Natural killer cell (primary cell): ENCODE results near the gene RIOK1. TPM values are rescaled to one million over a fixed set of nuclear protein-coding genes. Genes with fewer than 3 reads are reported as not detected.

ENCODE experiments used
- ATAC-seq, 3 donors: fragments of 150-1000 bp in 2 of 3; fragments of 200-7000 bp in 1 of 3; cut with Tn5 transposase; 1 replicate in 1 of 3; 2 replicates in 2 of 3; pipeline ENCODE4 v1.10.0; 2021; ENCODE audit warnings: mild to moderate bottlenecking in 2 of 3, moderate library complexity in 2 of 3
- DNase-seq, 2 donors: peaks; one replicate each; pipeline versions ENCODE4 v3.0.0 to v3.0.0-alpha.2; 2013 to 2021; ENCODE audit warnings: mixed read lengths in 1 of 2
- H3K27ac ChIP-seq: one replicate; pipeline ENCODE4 v1.5.1; 2013; ENCODE audit warnings: mild to moderate bottlenecking, low read length
- H3K27me3 ChIP-seq: one replicate; pipeline ENCODE4 v1.6.1; 2013; ENCODE audit warnings: low read length; ENCODE audit not compliant: control insufficient read depth, insufficient read depth
- H3K36me3 ChIP-seq: one replicate; pipeline ENCODE4 v1.6.1; 2013; ENCODE audit warnings: low read length; ENCODE audit not compliant: control insufficient read depth, insufficient read depth
- H3K4me1 ChIP-seq: one replicate; pipeline ENCODE4 v1.6.1; 2013; ENCODE audit warnings: low read length; ENCODE audit not compliant: control insufficient read depth, insufficient read depth
- H3K4me3 ChIP-seq: one replicate; pipeline ENCODE4 v1.5.1; 2013; ENCODE audit warnings: low read length
- H3K9me3 ChIP-seq: one replicate; pipeline ENCODE4 v1.6.1; 2013; ENCODE audit warnings: low read length; ENCODE audit not compliant: control insufficient read depth, insufficient read depth
- H3K27ac Mint-ChIP-seq, 2 donors: one replicate each; pipeline ENCODE4 v1.8.0; 2022; ENCODE audit warnings: mild to moderate bottlenecking in 2 of 2, mixed read lengths in 2 of 2, moderate library complexity in 1 of 2
- H3K27me3 Mint-ChIP-seq, 2 donors: one replicate each; pipeline ENCODE4 v1.8.0; 2022; ENCODE audit warnings: low read depth in 2 of 2, mixed read lengths in 2 of 2
- H3K36me3 Mint-ChIP-seq: one replicate; pipeline ENCODE4 v1.8.0; 2022; ENCODE audit warnings: mixed read lengths
- H3K4me1 Mint-ChIP-seq, 2 donors: one replicate each; pipeline ENCODE4 v1.8.0; 2022; ENCODE audit warnings: mixed read lengths in 2 of 2
- H3K4me3 Mint-ChIP-seq: one replicate; pipeline ENCODE4 v1.8.0; 2022; ENCODE audit warnings: mild to moderate bottlenecking, moderate library complexity, mixed read lengths
- H3K9me3 Mint-ChIP-seq, 2 donors: one replicate each; pipeline ENCODE4 v1.8.0; 2022; ENCODE audit warnings: mixed read lengths in 2 of 2
- CTCF ChIP-seq: fragments of 200-600 bp; IDR thresholded peaks from one replicate; pipeline ENCODE4 v1.8.0; 2022; ENCODE audit warnings: antibody characterized with exemption
- WGBS: methylation state at CpG from one replicate; pipeline ENCODE4 v1.1.7; 2013; ENCODE audit warnings: missing lambda C conversion rate; ENCODE audit not compliant: insufficient coverage; 5-methylcytosine and 5-hydroxymethylcytosine counted together
- intact Hi-C: fragments of 100-400 bp; cut with micrococcal nuclease; formaldehyde crosslinking; loops from one replicate; pipeline ENCODE4 v1.14.2; 2022
- total RNA-seq, 4 donors: library from RNA; stranded (reverse); fragments of 120-200 nt in 1 of 4; gene quantifications; one replicate each; pipeline versions ENCODE4 v1.2.3 to v1.2.4, GENCODE V29; 2013 to 2022

RIOK1 gene
- total RNA-seq, 3 donors from 2014 or later (not counting 1 experiment from before 2014, with no cell fraction given) = 36.8 to 48.4 (median 38.2) TPM

DNA sequence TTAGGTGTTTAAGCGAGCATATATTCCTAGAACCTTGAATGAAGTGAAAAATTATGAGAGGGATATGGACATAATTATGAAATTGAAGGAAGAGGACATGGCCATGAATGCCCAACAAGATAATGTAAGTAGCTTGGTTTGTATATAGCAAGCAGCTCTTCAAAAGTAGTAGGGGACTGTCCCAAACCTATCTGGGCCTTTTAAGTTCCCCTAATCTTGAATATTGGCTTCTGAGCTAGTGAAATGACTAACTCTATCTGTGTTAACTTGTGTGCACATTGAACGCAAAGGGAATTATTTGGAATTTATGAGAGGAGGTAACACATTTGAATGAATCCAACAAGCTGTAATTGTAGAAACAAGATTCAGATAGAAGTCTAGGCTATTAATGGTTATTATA, 21.7 kb downstream of the RIOK1 start:
- 94% methylated on average over 2 of the region's 2 CpGs for WGBS
- Histone ChIP-seq H3K4me3 (no peak overlapping the region), H3K27ac (no peak overlapping the region), H3K4me1 (no peaks in the 10 kb centered on the region), H3K36me3 (peaks cover 76% of the 10 kb centered on the region), H3K27me3 (no peaks in the 10 kb centered on the region), H3K9me3 (no peaks in the 10 kb centered on the region)
- no peak overlapping the region for H3K27ac Mint-ChIP-seq
- no peak overlapping the region for H3K4me3 Mint-ChIP-seq
- no peak for TF ChIP-seq CTCF
- H3K36me3 Mint-ChIP-seq = peaks cover 50% of the 10 kb centered on the region
- no peak for DNase-seq
- H3K9me3 Mint-ChIP-seq = no peaks in the 10 kb centered on the region
- no peaks in the 10 kb centered on the region for H3K27me3 Mint-ChIP-seq
- ATAC-seq = no peak
- H3K4me1 Mint-ChIP-seq = no peaks in the 10 kb centered on the region
- intact Hi-C loops = no loop called here

- intact Hi-C loops = no loop called here
- DNase-seq (no peak), ATAC-seq (no peak)
- peaks cover 45% of the 10 kb centered on the region for H3K36me3 Mint-ChIP-seq
- TF ChIP-seq CTCF = no peak
- no peaks in the 10 kb centered on the region for H3K27me3 ChIP-seq
- no peaks in the 10 kb centered on the region for H3K27me3 Mint-ChIP-seq
- H3K4me1 ChIP-seq = no peaks in the 10 kb centered on the region
- no peak overlapping the region for H3K27ac Mint-ChIP-seq
- no peak overlapping the region for H3K4me3 Mint-ChIP-seq
- no peaks in the 10 kb centered on the region for H3K9me3 Mint-ChIP-seq
- no peak overlapping the region for H3K27ac ChIP-seq
- peaks cover 79% of the 10 kb centered on the region for H3K36me3 ChIP-seq
- 100% methylated on average over 1 of the region's 2 CpGs for WGBS
- H3K9me3 ChIP-seq = no peaks in the 10 kb centered on the region
- no peak overlapping the region for H3K4me3 ChIP-seq
- H3K4me1 Mint-ChIP-seq = no peaks in the 10 kb centered on the region
Observed at GRCh38 chr6:7413151-7413823, 23.7 kb downstream of the RIOK1 start.

DNA sequence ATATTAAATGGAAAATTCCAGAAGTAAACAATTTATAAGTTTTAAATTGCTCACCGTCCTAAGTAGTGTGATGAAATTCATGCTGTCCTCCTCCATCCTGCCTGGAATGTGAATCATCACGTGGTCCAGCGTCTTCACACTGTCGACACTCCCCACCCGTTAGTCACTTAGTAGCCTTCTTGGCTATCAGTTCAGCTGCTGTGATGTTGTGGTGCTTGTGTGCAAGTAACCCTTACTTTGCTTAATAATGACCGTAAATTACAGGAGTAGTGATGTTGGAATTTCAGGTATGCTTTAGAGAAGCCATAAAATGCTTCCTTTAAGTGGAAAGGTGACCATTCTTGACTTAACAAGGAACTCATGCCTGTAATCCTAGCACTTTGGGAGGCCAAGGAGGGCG, 25.2 kb downstream of the RIOK1 start:
- Mint-ChIP-seq H3K36me3 (peaks cover 47% of the 10 kb centered on the region), H3K4me3 (no peak overlapping the region), H3K27ac (no peak overlapping the region), H3K27me3 (no peaks in the 10 kb centered on the region), H3K4me1 (no peaks in the 10 kb centered on the region), H3K9me3 (no peaks in the 10 kb centered on the region)
- no peaks in the 10 kb centered on the region for H3K9me3 ChIP-seq
- no peak for ATAC-seq
- 95% methylated on average over 7 of the region's 7 CpGs for WGBS
- H3K4me1 ChIP-seq = no peaks in the 10 kb centered on the region
- peaks cover 82% of the 10 kb centered on the region for H3K36me3 ChIP-seq
- H3K27me3 ChIP-seq = no peaks in the 10 kb centered on the region
- TF ChIP-seq CTCF = no peak
- intact Hi-C loops = no loop called here
- H3K4me3 ChIP-seq = no peak overlapping the region
- H3K27ac ChIP-seq = no peak overlapping the region
- no peak for DNase-seq

DNA sequence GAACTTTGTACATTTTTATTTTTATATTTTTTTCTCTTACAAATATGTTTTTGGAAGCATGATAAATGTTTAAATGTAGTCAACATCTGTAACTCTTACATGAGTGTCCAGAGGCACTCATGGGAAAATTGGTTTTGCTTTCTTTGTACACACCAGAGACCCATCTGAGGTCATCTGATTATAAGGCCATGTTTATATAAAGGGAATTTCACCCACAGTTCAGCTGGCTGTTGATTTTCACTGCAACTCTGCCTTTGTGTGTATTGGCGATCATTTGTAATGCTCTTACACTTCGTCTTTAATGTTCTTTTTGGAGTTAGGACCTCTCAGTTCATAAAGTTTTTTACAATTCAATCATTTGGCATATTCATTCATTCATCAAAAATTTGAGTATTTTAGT, 28.1 kb downstream of the RIOK1 start:
- Histone ChIP-seq H3K27me3 (no peaks in the 10 kb centered on the region), H3K27ac (no peak overlapping the region), H3K4me1 (no peaks in the 10 kb centered on the region), H3K4me3 (no peak overlapping the region), H3K9me3 (no peaks in the 10 kb centered on the region), H3K36me3 (peaks cover 59% of the 10 kb centered on the region)
- Mint-ChIP-seq H3K9me3 (no peaks in the 10 kb centered on the region), H3K27ac (no peak overlapping the region), H3K4me1 (no peaks in the 10 kb centered on the region), H3K27me3 (no peaks in the 10 kb centered on the region), H3K4me3 (no peak overlapping the region), H3K36me3 (peaks cover 34% of the 10 kb centered on the region)
- 100% methylated on average over 1 of the region's 2 CpGs for WGBS
- ATAC-seq = no peak
- intact Hi-C loops = no loop called here
- TF ChIP-seq CTCF = no peak
- DNase-seq = no peak
